ENCODE results near the gene NASP. TPM values are rescaled to one million over a fixed set of nuclear protein-coding genes. Genes with fewer than 3 reads are reported as not detected.
A peak's percentile ranks its signal among the peaks of the same experiment; 100 is the strongest.

Gene NASP
- total RNA-seq, 1 experiment from 2014 or later, result 535 TPM

DNA sequence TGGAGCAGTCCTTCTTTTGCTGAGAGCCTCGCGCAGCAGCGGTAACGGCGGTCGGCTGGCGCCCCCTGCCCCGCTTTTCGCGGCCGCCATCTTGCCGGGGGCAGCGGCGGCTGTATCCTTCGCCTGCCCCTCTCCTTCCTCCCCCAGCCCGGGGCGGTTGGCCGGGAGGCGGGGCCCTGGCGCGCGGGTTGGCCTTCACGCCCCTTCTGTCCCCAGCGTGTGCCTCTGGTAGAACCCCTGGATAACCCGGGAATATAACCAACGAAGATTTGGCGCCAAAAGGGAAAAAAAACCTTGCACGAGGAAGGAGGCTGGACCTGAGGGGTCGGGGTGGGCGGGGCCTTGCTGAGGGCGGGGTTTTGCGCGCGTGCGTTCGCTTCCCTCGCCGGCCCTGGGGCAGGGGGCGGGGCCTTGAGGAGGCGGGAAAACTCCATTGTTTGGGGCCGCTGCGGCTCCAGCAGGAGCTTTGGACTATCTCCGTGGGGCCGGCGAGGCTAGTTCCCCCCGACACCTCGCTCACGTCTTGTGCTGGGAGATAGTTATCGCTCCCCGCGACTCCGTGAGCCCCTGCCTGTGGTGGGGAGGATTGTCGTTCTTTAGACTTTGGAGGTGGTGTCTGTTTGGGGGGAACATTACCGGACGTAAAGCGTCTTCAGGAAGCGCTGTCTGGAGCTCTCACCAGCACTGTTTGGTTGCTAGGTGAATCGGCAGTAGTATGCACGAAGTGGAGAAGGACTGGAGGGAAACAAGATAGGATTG, 689 bp downstream of the NASP start (continued):
- TF ChIP-seq RELA (CRISPR knock-in tag; IDR thresholded peaks at IDR 0.05; ENCODE audit: borderline replicate concordance) (no peak), GABPB1 (CRISPR knock-in tag; IDR thresholded peaks at IDR 0.05) (no peak), JAZF1 (CRISPR knock-in tag; IDR thresholded peaks at IDR 0.05) (no peak), HMGA2 (CRISPR knock-in tag; IDR thresholded peaks at IDR 0.05) (no peak), ZNF138 (CRISPR knock-in tag; conservative IDR thresholded peaks at IDR 0.05) (no peak), NFYB (CRISPR knock-in tag; conservative IDR thresholded peaks at IDR 0.05; ENCODE audit: low read depth) (peak; percentile 29; the same call in 1 of the 2 replicates), ZNF263 (CRISPR knock-in tag; IDR thresholded peaks at IDR 0.05; ENCODE audit: low read depth) (no peak), ZNF219 (CRISPR knock-in tag; IDR thresholded peaks at IDR 0.05; ENCODE audit: borderline replicate concordance) (no peak), ZNF317 (CRISPR knock-in tag; IDR thresholded peaks at IDR 0.05; ENCODE audit: borderline replicate concordance, low read depth) (no peak), RORB (CRISPR knock-in tag; IDR thresholded peaks at IDR 0.05) (0 out of 2 replicates have a peak, but pooled peaks have one; percentile 27), TP53 (CRISPR knock-in tag; IDR thresholded peaks at IDR 0.05) (no peak)
- TF ChIP-seq, protein P1, sequence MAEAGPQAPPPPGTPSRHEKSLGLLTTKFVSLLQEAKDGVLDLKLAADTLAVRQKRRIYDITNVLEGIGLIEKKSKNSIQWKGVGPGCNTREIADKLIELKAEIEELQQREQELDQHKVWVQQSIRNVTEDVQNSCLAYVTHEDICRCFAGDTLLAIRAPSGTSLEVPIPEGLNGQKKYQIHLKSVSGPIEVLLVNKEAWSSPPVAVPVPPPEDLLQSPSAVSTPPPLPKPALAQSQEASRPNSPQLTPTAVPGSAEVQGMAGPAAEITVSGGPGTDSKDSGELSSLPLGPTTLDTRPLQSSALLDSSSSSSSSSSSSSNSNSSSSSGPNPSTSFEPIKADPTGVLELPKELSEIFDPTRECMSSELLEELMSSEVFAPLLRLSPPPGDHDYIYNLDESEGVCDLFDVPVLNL (CRISPR knock-in tag; IDR thresholded peaks at IDR 0.05; ENCODE audit: borderline replicate concordance, low read depth), result peak; percentile 88
- TF ChIP-seq, protein P2, sequence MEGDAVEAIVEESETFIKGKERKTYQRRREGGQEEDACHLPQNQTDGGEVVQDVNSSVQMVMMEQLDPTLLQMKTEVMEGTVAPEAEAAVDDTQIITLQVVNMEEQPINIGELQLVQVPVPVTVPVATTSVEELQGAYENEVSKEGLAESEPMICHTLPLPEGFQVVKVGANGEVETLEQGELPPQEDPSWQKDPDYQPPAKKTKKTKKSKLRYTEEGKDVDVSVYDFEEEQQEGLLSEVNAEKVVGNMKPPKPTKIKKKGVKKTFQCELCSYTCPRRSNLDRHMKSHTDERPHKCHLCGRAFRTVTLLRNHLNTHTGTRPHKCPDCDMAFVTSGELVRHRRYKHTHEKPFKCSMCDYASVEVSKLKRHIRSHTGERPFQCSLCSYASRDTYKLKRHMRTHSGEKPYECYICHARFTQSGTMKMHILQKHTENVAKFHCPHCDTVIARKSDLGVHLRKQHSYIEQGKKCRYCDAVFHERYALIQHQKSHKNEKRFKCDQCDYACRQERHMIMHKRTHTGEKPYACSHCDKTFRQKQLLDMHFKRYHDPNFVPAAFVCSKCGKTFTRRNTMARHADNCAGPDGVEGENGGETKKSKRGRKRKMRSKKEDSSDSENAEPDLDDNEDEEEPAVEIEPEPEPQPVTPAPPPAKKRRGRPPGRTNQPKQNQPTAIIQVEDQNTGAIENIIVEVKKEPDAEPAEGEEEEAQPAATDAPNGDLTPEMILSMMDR (IDR thresholded peaks at IDR 0.05), result no peak
- TF ChIP-seq, protein P3, sequence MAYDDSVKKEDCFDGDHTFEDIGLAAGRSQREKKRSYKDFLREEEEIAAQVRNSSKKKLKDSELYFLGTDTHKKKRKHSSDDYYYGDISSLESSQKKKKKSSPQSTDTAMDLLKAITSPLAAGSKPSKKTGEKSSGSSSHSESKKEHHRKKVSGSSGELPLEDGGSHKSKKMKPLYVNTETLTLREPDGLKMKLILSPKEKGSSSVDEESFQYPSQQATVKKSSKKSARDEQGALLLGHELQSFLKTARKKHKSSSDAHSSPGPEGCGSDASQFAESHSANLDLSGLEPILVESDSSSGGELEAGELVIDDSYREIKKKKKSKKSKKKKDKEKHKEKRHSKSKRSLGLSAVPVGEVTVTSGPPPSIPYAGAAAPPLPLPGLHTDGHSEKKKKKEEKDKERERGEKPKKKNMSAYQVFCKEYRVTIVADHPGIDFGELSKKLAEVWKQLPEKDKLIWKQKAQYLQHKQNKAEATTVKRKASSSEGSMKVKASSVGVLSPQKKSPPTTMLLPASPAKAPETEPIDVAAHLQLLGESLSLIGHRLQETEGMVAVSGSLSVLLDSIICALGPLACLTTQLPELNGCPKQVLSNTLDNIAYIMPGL (CRISPR knock-in tag; IDR thresholded peaks at IDR 0.05), result peak; percentile 84; the same call in 1 of the 2 replicates
- TF ChIP-seq, protein P4, sequence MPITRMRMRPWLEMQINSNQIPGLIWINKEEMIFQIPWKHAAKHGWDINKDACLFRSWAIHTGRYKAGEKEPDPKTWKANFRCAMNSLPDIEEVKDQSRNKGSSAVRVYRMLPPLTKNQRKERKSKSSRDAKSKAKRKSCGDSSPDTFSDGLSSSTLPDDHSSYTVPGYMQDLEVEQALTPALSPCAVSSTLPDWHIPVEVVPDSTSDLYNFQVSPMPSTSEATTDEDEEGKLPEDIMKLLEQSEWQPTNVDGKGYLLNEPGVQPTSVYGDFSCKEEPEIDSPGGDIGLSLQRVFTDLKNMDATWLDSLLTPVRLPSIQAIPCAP (CRISPR knock-in tag; IDR thresholded peaks at IDR 0.05), result no peak
- TF ChIP-seq, protein P5, sequence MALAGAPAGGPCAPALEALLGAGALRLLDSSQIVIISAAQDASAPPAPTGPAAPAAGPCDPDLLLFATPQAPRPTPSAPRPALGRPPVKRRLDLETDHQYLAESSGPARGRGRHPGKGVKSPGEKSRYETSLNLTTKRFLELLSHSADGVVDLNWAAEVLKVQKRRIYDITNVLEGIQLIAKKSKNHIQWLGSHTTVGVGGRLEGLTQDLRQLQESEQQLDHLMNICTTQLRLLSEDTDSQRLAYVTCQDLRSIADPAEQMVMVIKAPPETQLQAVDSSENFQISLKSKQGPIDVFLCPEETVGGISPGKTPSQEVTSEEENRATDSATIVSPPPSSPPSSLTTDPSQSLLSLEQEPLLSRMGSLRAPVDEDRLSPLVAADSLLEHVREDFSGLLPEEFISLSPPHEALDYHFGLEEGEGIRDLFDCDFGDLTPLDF (CRISPR knock-in tag; IDR thresholded peaks at IDR 0.05), result peak; percentile 69; the same call in 1 of the 2 replicates
- TF ChIP-seq, protein P6, sequence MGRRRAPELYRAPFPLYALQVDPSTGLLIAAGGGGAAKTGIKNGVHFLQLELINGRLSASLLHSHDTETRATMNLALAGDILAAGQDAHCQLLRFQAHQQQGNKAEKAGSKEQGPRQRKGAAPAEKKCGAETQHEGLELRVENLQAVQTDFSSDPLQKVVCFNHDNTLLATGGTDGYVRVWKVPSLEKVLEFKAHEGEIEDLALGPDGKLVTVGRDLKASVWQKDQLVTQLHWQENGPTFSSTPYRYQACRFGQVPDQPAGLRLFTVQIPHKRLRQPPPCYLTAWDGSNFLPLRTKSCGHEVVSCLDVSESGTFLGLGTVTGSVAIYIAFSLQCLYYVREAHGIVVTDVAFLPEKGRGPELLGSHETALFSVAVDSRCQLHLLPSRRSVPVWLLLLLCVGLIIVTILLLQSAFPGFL (CRISPR knock-in tag; IDR thresholded peaks at IDR 0.05; ENCODE audit: borderline replicate concordance), result no peak

DNA sequence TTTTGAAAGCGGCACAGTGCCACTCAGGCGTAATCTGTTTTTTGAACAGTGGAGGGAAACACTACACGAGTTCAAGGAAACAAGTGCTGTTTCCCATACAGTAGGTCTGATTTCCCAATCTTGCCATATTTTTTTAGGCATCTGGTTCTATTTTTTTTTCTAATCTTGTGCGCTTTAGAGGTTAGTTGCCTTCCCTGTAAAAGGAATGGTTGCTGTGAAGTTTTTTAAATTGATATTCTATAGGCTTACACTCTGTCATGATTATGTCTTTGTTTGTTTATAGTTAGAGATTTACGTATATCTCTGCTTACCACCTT, 1.2 kb downstream of the NASP start:
- no peak for DNase-seq (ENCODE audit: low spot score)
- Mint-ChIP-seq H3K9me3 (no peaks in the 10 kb centered on the region), H3K4me3 (peak overlapping the region; percentile 95), H3K4me1 (peaks cover 30% of the 10 kb centered on the region), H3K27me3 (ENCODE audit: low read depth) (peaks cover 2% of the 10 kb centered on the region; the same call in 1 of the 2 replicates), H3K27ac (peak overlapping the region; percentile 98), H3K36me3 (peaks cover 31% of the 10 kb centered on the region)
- ChIA-PET POLR2A (interaction anchor here (0.6 to 1.2 kb wide), 6 partner anchors 34 to 1686 kb away, joined by 3 to 7 read pairs (median 4); partner anchors contain the start of genes CCDC163, MMACHC and PRDX1), CTCF (interaction anchor here (1.0 kb wide), 1 partner anchor 34 kb away, joined by 4 read pairs; the partner anchor contains the start of gene AKR1A1)
- ATAC-seq, result no peak
- TF ChIP-seq SMAD3 (CRISPR knock-in tag; IDR thresholded peaks at IDR 0.05; ENCODE audit: borderline replicate concordance) (no peak), ZNF138 (CRISPR knock-in tag; conservative IDR thresholded peaks at IDR 0.05) (no peak), GRHL2 (CRISPR knock-in tag; IDR thresholded peaks at IDR 0.05; ENCODE audit: insufficient replicate concordance, severe bottlenecking) (no peak), ZNF416 (CRISPR knock-in tag; IDR thresholded peaks at IDR 0.05) (no peak), ZNF317 (CRISPR knock-in tag; IDR thresholded peaks at IDR 0.05; ENCODE audit: borderline replicate concordance, low read depth) (no peak), ATF1 (CRISPR knock-in tag; IDR thresholded peaks at IDR 0.05) (no peak)
- TF ChIP-seq, protein P7, sequence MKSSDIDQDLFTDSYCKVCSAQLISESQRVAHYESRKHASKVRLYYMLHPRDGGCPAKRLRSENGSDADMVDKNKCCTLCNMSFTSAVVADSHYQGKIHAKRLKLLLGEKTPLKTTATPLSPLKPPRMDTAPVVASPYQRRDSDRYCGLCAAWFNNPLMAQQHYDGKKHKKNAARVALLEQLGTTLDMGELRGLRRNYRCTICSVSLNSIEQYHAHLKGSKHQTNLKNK (CRISPR knock-in tag; IDR thresholded peaks at IDR 0.05), result no peak
- TF ChIP-seq, protein P8, sequence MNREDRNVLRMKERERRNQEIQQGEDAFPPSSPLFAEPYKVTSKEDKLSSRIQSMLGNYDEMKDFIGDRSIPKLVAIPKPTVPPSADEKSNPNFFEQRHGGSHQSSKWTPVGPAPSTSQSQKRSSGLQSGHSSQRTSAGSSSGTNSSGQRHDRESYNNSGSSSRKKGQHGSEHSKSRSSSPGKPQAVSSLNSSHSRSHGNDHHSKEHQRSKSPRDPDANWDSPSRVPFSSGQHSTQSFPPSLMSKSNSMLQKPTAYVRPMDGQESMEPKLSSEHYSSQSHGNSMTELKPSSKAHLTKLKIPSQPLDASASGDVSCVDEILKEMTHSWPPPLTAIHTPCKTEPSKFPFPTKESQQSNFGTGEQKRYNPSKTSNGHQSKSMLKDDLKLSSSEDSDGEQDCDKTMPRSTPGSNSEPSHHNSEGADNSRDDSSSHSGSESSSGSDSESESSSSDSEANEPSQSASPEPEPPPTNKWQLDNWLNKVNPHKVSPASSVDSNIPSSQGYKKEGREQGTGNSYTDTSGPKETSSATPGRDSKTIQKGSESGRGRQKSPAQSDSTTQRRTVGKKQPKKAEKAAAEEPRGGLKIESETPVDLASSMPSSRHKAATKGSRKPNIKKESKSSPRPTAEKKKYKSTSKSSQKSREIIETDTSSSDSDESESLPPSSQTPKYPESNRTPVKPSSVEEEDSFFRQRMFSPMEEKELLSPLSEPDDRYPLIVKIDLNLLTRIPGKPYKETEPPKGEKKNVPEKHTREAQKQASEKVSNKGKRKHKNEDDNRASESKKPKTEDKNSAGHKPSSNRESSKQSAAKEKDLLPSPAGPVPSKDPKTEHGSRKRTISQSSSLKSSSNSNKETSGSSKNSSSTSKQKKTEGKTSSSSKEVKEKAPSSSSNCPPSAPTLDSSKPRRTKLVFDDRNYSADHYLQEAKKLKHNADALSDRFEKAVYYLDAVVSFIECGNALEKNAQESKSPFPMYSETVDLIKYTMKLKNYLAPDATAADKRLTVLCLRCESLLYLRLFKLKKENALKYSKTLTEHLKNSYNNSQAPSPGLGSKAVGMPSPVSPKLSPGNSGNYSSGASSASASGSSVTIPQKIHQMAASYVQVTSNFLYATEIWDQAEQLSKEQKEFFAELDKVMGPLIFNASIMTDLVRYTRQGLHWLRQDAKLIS (CRISPR knock-in tag; IDR thresholded peaks at IDR 0.05; ENCODE audit: borderline replicate concordance), result no peak

All from WTC11 (cell line).